Left lobe of liver (tissue), 2 donors: ENCODE results near the gene PCGF3. TPM values are rescaled to one million over a fixed set of nuclear protein-coding genes. Genes with fewer than 3 reads are reported as not detected.

Source experiments
- ATAC-seq: fragments of 200-7000 bp; cut with Tn5 transposase; one replicate; pipeline ENCODE4 v1.9.1; 2020; ENCODE audit warnings: mild to moderate bottlenecking, moderate library complexity
- DNase-seq: peaks from one replicate; pipeline ENCODE4 v3.0.0-alpha.2; 2020; ENCODE audit warnings: low spot score
- total RNA-seq: library from RNA; stranded (reverse); gene quantifications from one replicate; pipeline ENCODE4 v1.2.1, GENCODE V29; 2021
- donor health status: DM: no; HTN: no; CAD: no; lungs with moderate emphysema.
- donor health status: DM: no; HTN: yes; CAD: no.

PCGF3 gene, protein sequence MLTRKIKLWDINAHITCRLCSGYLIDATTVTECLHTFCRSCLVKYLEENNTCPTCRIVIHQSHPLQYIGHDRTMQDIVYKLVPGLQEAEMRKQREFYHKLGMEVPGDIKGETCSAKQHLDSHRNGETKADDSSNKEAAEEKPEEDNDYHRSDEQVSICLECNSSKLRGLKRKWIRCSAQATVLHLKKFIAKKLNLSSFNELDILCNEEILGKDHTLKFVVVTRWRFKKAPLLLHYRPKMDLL
- 16.6 TPM for total RNA-seq

DNA sequence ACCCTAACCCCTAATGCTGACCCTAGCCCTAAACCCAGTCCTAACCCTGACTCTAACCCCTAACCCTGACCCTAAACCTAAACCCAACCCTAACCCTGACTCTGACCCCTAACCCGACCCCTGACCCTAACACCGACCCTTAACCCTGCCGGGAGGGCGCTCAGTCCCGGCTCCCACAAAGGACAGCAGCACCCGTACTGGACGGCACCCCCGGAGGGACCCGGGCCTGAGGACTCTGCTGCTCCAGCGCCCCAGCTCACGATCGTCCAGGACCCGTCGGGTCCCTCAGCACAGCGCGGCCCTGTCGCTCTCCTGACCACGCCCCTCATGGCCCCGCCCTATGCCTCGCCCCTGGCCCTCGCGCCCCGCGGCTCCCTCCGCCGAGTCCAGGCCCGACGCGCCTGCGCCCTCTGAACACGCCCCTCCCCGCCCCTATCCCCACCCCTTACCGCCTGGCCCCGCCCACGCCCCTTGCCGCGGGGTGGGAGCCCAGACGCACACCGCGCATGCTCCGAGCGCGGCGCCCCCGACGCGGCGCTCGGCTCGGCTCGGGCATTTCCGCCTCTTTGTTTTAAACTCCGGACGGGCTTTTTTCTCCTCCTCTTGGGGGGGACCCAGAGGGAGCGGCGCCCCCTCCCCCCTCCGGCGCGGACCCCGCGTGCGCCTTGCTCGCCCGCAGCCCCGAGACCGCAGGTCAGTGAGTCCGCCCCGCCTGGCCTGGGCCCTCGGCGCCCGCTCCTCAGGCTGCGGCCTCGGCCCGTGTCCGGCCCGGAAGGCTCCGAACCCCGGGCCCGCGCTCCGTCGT, at the start of gene PCGF3:
TSS of gene PCGF3 (plus strand) at position 555 of the 805 bp plus-strand sequence. CDS start 27,849 bp downstream, outside the sequence.
- peak; percentile 96 for ATAC-seq
- peak; percentile 98 for DNase-seq

DNA sequence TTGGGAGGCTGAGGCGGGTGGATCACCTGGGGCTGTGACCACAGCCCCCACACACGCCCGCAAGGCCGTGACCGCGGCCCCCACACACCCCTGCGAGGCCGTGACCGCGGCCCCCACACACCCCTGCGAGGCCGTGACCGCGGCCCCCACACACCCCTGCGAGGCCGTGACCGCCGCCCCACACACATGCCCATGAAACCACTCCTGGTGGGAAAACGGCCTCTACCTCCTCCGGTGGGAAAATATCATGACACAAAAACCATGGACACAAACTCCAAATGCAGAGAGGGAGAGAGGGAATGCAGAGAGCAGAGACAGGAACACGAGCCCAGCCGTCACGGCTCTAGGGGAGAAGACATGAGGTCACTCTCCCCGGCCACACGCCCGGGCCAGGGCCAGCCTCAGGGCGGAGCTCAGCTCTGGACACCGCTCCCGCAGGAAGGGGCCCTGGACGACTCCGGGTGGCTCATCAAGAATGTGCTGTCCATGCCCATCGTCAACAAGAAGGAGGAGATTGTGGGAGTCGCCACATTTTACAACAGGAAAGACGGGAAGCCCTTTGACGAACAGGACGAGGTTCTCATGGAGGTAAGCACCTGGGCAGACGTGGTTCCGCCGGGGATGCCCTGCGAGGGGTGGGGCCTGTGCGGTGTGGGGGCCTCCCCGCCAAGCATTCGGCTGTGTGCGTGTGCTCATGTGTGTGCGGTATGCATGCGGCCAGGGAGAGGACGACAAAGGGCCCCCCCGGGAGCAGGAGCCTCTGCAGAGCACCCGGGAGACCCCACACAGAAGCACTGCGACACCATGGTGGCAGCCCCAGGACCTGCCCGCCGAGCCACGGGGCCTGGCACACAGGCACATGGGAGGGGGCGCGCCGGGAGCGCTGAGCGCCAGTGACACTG, 48.9 kb upstream of the PCGF3 start:
- no peak for ATAC-seq
- no peak for DNase-seq

DNA sequence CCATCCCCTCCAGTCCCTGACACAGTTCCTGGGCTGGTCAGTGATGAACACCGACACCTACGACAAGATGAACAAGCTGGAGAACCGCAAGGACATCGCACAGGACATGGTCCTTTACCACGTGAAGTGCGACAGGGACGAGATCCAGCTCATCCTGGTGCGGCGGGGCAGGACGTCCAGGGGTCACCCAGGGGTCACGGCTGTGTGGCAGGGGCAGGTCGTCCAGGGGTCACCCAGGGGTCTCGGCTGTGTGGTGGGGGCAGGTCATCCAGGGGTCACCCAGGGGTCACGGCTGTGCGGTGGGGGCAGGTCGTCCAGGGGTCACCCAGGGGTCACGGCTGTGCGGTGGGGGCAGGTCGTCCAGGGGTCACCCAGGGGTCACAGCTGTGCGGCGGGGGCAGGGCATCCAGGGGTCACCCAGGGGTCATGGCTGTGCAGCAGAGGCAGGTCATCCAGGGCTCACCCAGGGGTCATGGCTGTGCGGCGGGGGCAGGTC, 48.2 kb upstream of the PCGF3 start:
- ATAC-seq (no peak), DNase-seq (no peak)

DNA sequence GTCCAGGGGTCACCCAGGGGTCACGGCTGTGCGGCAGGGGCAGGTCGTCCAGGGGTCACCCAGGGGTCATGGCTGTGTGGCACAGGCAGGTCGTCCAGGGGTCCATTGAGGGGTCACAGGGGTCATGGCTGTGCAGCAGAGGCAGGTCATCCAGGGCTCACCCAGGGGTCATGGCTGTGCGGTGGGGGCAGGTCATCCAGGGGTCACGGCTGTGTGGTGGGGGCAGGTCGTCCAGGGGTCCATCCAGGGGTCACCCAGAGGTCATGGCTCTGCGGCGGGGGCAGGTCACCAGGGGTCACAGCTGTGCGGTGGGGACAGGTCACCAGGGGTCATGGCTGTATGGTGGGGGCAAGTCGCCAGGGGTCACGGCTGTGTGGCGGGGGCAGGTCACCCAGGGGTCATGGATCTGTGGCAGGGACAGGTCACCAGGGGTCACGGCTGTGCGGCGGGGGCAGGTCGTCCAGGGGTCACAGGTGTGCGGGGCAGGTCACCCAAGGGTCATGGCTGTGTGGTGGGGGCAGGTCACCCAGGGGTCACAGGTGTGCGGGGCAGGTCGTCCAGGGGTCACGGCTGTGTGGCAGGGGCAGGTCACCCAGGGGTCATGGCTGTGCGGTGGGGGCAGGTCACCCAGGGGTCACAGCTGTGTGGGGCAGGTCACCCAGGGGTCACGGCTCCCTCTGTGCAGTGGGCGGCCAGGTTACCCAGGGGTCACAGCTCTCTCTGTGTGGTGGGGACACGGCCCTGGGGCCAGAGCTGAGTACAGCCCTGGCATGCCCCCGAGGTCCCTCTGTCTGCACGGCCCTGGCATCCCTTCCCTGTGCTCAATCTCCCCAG, 47.6 kb upstream of the PCGF3 start:
- no peak for DNase-seq
- no peak for ATAC-seq

DNA sequence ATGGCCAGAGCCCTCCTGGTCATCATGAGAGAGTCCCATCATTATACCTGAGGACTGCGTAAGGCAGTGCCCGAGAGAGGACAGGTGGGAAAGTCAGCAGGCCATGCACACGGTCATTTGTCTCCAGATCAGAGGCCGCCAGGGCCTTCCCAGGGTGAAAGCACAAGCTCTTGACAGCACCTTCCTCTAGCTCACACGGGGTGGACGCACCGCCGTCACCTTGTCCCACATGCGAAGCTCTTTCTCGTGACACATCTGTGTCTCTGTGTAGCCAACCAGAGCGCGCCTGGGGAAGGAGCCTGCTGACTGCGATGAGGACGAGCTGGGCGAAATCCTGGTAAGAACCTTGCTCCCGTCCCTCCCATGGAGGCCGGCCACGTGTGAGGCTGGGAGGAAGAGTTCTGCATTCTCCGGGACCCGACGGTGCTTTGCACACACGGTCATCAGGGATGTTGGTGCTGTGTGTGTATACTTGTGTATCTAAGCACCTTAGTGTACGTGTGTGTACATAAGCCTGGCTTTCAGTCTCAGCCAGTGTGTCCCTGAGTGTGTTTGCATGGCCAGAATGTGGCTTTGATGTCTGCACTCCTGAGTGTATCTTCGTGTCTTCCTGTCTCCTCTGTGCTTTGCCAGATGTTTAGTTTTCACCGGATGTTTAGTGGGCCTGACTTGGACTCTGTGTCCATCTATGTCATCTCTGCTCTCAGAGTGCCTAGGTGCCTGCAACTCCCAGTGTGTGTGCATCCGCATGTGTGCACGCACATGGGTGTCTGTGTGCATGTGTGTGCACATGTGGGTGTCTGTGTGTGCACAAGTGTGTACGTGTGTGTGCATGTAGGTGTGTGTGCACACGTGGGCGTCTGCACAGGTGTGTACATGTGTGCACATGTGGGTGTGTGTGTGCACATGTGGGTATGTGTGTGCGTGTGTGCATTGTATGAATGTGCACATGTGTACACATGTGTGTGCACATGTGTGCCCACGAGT, 46.7 kb upstream of the PCGF3 start:
- ATAC-seq (no peak), DNase-seq (no peak)

DNA sequence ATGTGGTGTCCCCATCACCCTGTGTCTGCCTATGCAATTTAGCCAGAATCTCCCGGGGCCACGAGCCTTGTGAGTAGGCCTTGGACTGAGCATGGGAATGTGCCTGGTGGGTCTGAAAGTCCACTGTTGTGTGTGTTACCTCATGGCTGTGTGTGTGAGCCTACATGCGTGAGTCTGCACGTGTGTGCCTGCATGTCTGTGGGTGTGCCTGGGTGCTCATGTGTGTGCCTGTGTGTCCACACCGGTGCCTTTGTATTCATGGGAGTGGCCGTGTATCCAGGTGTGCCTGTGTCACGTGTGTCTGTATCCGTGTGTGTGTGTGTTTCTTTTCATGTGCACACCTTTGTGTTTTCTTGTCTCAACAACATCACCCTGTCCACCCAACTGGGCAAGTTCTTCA, 45.8 kb upstream of the PCGF3 start:
- DNase-seq: no peak
- ATAC-seq: no peak

DNA sequence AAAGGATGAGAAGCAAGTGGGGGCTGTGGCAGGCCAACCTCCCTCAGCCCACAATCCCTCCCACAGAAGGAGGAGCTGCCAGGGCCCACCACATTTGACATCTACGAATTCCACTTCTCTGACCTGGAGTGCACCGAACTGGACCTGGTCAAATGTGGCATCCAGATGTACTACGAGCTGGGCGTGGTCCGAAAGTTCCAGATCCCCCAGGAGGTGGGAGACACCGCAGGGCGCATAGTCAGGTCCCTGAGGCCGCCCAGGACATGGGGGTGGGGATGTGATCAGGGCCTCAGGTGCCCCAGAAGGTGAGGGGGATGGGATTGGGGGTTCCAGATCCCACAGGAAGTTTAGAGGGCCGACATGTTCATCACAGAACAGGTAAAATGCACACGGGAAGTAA, 45.2 kb upstream of the PCGF3 start:
- ATAC-seq: no peak
- no peak for DNase-seq

DNA sequence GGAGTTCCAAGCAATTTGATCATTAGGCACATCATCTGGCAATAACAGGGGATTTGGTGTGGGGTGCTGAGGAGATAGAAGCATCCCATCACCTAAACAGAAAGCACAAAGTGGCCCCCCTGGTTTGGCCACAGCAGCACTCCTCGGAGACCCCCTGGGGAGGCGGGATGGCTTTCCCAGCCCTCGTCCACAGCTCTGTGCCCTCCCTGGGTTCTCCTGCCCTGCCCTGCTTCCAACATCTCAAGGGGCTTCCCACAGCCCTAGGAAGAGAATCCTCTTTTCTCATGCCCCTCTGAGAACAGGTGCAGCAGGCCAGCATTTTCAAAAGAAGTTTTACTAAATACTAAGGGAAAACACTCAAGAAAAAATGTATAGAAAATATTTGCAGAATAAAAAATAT, 44.4 kb upstream of the PCGF3 start:
- DNase-seq (no peak), ATAC-seq (no peak)

DNA sequence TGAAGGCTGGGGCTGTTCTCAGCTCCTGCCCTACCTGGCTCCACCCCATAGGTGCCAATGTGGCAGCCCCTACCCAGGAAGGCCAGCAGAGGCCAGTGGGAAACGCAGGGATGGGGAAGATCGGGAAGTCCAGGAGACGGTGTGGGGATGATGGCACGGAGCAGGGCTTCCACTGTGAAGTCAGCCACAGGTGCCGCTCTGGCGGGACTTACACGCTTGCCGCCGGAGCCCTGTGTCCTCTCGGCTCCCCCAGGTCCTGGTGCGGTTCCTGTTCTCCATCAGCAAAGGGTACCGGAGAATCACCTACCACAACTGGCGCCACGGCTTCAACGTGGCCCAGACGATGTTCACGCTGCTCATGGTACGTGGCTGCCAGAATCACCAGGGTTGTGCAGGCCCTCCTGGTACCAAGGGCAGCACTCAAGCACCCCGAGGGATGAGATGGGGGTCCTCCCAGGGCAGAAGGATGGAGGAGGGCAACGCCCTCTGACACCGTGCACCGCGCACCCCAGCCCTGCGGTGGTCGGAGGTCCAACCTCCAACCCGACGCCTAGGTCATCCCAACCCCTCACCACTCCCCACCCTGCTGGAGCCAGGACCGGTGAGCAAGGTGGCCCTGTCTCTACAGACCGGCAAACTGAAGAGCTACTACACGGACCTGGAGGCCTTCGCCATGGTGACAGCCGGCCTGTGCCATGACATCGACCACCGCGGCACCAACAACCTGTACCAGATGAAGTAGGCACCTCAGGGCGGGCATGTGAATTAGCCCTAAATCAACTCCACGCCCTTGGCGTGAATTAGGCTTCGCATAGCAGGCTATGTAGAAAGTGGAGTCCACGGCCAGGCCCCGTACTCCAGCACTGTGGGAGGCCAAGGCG, 43.5 kb upstream of the PCGF3 start:
- ATAC-seq: no peak

DNA sequence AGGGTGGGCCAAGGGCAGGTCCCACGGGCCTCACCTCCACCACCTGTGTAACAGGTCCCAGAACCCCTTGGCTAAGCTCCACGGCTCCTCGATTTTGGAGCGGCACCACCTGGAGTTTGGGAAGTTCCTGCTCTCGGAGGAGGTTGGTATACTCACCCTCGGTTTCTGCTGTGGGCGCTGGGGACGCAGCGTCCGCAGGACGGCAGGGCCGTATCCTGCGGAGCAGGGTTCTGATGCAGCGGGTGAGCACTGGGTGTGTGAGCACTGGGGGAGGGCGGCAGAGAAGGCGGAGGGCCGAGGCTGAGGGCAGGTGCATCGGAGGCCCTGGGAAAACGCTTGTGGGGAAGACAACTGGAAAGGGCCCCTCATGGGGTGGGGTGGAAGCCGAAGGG, 42.6 kb upstream of the PCGF3 start:
- DNase-seq (no peak), ATAC-seq (no peak)

More for the DNA sequence above, 43.5 kb upstream of the PCGF3 start:
- no peak for DNase-seq

DNA sequence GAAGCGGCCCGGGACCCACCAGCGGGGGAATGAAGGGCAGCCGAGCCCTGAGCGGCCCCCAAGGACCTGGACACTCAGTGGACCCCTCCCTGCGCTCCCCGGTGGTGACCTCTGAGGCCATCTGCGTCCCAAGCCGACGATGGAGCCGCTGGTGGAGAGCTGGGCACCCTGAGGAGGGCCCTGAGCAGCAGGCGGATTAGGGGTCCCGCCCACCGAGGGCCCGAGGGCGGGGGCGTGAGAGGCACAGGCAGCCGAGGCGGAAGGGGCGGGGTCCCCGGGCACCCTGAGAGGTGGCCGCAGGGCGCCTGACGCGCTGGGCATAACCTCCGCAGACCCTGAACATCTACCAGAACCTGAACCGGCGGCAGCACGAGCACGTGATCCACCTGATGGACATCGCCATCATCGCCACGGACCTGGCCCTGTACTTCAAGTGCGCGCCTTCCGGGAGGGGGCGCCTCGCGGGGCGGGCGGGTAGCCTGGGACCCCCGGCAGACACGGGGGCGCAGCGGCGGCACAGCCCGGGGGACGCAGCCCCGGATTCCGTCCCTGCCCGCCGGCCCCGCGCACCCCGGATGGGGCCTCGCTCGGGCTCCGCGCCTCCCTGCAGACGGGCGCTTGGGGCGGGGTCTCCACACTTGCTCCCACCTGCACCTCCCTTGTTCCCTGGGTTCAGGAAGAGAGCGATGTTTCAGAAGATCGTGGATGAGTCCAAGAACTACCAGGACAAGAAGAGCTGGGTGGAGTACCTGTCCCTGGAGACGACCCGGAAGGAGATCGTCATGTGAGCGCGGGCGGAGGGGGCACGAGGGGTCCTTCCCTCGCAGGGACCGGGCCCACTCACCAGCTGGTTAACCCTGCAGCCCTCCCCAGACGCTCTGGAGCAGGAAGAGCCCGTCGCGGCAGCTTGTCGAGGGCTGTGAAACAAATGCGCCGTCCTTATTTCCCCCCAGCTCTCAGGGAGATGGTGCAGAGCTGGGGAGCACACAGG, 41.9 kb upstream of the PCGF3 start:
- ATAC-seq (peak; percentile 41), DNase-seq (no peak)

DNA sequence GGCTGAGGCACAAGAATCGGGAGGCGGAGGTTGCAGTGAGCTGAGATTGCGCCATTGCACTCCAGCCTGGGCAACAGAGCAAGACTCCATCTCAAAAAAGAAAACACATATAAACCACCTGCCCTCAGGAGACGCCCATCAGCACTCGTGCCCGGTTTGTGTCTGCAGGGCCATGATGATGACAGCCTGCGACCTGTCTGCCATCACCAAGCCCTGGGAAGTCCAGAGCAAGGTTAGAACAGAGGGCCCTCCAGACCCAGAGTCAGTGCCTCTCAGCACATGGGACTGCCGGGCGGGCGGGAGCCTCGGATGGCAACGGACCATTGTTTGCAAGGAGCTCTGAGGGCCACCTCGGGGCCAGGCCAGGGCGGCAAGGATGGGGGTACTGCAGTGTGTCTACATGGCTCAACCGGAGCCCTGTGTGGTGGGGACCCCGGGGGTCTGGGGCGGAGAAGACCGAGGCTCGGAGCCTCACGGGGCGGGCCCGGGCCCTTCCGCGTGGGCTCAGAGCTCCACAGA, 40.9 kb upstream of the PCGF3 start:
- no peak for DNase-seq
- no peak for ATAC-seq

DNA sequence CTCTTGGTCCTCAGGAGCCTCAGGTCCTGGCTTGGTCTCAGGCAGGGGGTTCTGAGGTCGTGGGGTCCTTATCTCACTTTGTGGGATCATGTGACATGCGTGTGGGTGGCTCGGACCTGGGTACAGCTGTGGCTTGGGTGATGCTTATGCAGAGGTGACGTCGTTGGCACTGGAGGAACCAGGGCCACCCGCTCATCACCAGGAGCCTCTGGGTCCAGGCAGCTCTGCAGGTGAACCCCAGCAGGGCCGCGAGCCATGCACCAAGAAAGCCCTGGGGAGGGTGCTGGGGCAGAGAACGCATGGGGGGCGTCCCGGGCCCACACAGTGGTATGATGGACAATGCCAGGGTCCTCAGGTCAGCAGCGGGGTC, 40.3 kb upstream of the PCGF3 start:
- no peak for DNase-seq
- no peak for ATAC-seq

DNA sequence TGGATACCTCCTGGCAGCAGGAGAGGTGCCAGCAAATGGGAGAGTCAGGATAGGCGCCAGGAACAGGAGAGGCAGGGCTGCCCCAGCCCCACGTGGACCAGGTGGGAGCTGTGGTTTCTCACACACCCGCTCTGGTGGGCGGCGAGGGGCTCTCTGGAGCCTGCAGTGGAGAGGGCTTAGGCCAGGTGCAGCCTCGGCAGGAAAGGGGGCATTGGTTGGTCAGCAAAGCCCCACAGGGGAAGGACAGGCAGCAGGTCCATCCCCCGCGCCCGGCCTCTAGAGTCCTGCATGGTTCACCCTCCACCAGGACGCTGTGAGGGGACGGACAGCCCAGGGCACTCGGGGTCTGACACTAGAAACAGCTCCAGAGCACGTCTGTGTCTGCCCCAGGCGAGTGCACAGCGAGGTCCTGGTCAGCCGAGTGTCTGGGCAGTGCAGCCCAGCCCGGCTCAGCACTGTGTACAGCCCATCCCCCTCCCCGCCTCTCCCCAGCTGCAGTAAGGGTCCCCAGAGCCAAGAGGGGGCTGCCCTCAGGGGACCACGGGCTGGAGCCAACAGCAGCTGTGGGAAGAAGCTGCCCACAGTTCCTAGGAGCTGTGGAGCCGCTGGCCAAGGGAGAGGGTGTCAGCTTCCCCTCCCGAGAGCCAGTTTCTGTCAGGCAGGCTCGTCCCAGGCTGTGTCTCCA, 39.7 kb upstream of the PCGF3 start:
- no peak for ATAC-seq
- DNase-seq: no peak

DNA sequence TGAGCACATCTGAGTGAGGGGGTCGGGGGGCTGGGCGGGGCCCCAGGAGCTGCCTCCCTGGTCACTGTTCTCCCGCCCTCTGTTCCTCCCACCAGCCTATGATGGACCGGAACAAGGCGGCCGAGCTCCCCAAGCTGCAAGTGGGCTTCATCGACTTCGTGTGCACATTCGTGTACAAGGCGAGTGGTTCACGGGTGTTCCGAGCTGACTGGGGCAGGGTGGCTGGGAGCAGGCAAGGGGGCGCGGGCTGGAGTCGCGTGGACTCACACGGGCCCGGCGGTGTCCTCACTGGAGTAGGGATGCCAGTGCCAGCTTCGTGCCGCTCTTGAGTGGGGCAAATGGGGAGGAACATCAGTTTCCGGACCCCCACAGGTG, 39.2 kb upstream of the PCGF3 start:
- DNase-seq (no peak), ATAC-seq (no peak)

DNA sequence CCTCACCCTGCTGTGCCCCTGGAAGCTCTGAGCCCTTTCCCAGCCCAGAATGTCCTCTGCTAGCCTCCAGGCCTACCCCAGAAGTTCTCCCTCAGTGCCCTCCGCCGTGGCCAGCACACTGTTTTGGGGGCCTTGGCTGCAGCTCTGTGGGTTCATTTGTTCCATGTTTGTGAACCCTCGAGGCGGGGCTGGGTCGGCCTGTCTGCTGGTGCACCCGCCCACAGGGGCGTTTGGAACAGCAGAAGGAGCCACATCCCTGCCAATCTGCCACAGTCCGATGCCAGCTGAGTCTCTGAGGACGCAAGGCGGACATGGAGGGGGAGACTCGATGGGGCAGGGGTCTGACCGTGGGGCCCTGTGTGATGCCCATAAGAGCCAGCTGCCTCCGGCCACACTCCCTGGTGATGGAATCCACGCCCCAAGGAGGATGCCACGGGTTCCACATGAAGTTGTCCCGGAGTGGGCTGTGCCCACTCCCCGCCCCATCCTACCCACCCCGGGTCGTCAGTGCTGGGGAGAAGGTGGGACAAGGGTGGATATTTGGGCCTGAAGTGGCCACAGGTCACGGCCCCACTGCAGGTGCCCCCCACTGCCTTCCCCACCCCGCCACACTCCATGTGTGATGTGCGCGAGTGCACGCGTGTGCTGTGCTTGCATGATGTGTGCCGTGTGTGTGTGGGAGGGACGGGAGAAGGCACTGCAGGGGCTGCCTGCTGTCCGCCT, 38.6 kb upstream of the PCGF3 start:
- ATAC-seq: no peak

More for the DNA sequence above, 38.6 kb upstream of the PCGF3 start:
- DNase-seq: no peak
